Sigmoid colon (tissue), 4 donors: ENCODE data around the gene CHID1.

Experiments
- CTCF ChIP-seq, 4 experiments: fragments of 450-650 bp in 3 of 4; fragments of 200-600 bp in 1 of 4; IDR thresholded peaks; one replicate each; pipeline ENCODE4 v1.5.1; 2016 to 2019; ENCODE audit warnings: antibody characterized with exemption in 4 of 4, mild to moderate bottlenecking in 3 of 4, moderate library complexity in 2 of 4
- POLR2A ChIP-seq, 2 donors: fragments of 450-650 bp; IDR thresholded peaks; one replicate each; pipeline ENCODE4 v1.6.1; 2016; ENCODE audit warnings: antibody characterized with exemption in 2 of 2, mild to moderate bottlenecking in 2 of 2, moderate library complexity in 2 of 2
- POLR2AphosphoS5 ChIP-seq, 4 donors: sonication (generic); formaldehyde crosslinking; IDR thresholded peaks; one replicate each; pipeline ENCODE4 v1.6.1; 2017; ENCODE audit warnings: antibody characterized with exemption in 4 of 4

GRCh38 chr11:914204-914603, 3.6 kb upstream of the CHID1 start:
- TF ChIP-seq CTCF (IDR thresholded peaks at IDR 0.05) (no peak), POLR2A (IDR thresholded peaks at IDR 0.05) (no peak), POLR2AphosphoS5 (IDR thresholded peaks at IDR 0.05) (no peak)
